A549 (cell line): ENCODE measurements around the gene TMEM8B.

Experiments
- CHD2 ChIP-seq: fragments of 150-350 bp; IDR thresholded peaks from 2 replicates; pipeline ENCODE4 v1.6.1; 2014; ENCODE audit warnings: low read length; ENCODE audit not compliant: partially characterized antibody
- TF ChIP-seq, protein P1 (sequence below): fragments of 450-650 bp; IDR thresholded peaks from 2 replicates; pipeline ENCODE4 v1.6.1; 2014; ENCODE audit warnings: antibody characterized with exemption

DNA sequence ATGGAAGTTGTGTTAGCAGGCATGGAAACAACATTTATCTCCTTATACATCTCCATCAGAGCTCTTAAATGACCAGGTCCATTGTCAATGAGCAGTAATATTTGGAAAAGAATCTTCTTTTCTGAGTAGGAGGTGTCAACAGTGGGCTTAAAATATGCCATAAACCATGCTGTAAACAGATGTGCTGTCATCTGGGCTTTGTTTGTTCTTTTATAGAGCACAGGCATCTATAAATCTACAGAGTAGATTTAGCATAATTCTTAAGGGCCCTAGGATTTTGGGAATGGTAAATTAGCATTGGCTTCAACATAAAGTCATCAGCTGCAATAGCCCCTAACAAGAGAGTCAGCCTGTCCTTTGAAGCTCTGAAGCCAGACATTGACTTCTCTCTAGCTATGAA, 69.3 kb downstream of the TMEM8B start:
- TF ChIP-seq CHD2: no peak
- TF ChIP-seq, protein P1, sequence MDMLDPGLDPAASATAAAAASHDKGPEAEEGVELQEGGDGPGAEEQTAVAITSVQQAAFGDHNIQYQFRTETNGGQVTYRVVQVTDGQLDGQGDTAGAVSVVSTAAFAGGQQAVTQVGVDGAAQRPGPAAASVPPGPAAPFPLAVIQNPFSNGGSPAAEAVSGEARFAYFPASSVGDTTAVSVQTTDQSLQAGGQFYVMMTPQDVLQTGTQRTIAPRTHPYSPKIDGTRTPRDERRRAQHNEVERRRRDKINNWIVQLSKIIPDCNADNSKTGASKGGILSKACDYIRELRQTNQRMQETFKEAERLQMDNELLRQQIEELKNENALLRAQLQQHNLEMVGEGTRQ: no peak
